Right lobe of liver (tissue), 6 donors: ENCODE results near the gene ACSBG1. TPM values are rescaled to one million over a fixed set of nuclear protein-coding genes. Genes with fewer than 3 reads are reported as not detected.

Source experiments
- ATAC-seq, 4 donors: fragments of 200-7000 bp; cut with Tn5 transposase; one replicate each; pipeline ENCODE4 v1.9.1; 2020; ENCODE audit warnings: mild to moderate bottlenecking in 4 of 4, moderate library complexity in 4 of 4
- DNase-seq, 3 donors: peaks; one replicate each; pipeline ENCODE4 v3.0.0-alpha.2; 2020
- H3K27ac ChIP-seq, 3 donors: fragments of 200-600 bp; one replicate each; pipeline ENCODE4 v1.8.0; 2022
- H3K27me3 ChIP-seq, 2 donors: fragments of 200-600 bp; one replicate each; pipeline ENCODE4 v1.8.0; 2022
- H3K36me3 ChIP-seq, 4 donors: fragments of 200-600 bp; sonication (generic) in 1 of 4; one replicate each; pipeline versions ENCODE4 v1.5.1 to v1.8.0; 2017 to 2022; ENCODE audit warnings: control low read depth in 1 of 4
- H3K4me1 ChIP-seq, 4 donors: fragments of 200-600 bp; sonication (generic) in 1 of 4; one replicate each; pipeline versions ENCODE4 v1.5.1 to v1.8.0; 2017 to 2022; ENCODE audit warnings: control low read depth in 1 of 4
- H3K4me3 ChIP-seq, 3 donors: fragments of 200-600 bp; one replicate each; pipeline ENCODE4 v1.8.0; 2022
- H3K9me3 ChIP-seq, 4 donors: fragments of 200-600 bp; sonication (generic) in 1 of 4; one replicate each; pipeline versions ENCODE4 v1.5.1 to v1.8.0; 2017 to 2022; ENCODE audit warnings: control low read depth in 1 of 4
- CTCF ChIP-seq, 4 donors: fragments of 200-600 bp in 3 of 4; fragments of 450-650 bp in 1 of 4; IDR thresholded peaks; one replicate each; pipeline versions ENCODE4 v1.5.1 to v1.8.0; 2016 to 2022; ENCODE audit warnings: antibody characterized with exemption in 4 of 4, mild to moderate bottlenecking in 2 of 4
- POLR2A ChIP-seq: fragments of 450-650 bp; IDR thresholded peaks from one replicate; pipeline ENCODE4 v1.6.1; 2017; ENCODE audit warnings: antibody characterized with exemption, mild to moderate bottlenecking
- WGBS: methylation state at CpG from one replicate; pipeline ENCODE4 v1.1.6; 2018; ENCODE audit warnings: low coverage, low lambda C conversion rate; ENCODE audit not compliant: insufficient coverage; ENCODE audit errors: missing lambda C conversion rate; 5-methylcytosine and 5-hydroxymethylcytosine counted together
- intact Hi-C, 2 donors: fragments of 100-400 bp; cut with DNase I; formaldehyde crosslinking; loops; one replicate each; pipeline versions ENCODE4 v1.11.2 to v1.14.1; 2022
- total RNA-seq, 6 experiments: library from RNA; depleted of rRNA in 2 of 6; stranded (reverse); fragments of >200 nt in 2 of 6; fragmentation: NEBNext Ultra II Directional in 3 of 6; extraction: Animal tissue kit (Norgen Biotek cat#: 25700) in 3 of 6; gene quantifications; one replicate each; pipeline versions ENCODE4 v1.1.0 to v1.2.4, GENCODE V29; 2016 to 2023
- donor health status: DM: no; HTN: yes; CAD: no.
- donor health status: DM: no; HTN: no; CAD: no.
- donor health status: DM: no; HTN: no; CAD: no.
- donor health status: DM: no; HTN: yes; CAD: no.
- donor health status: DM: no; HTN: yes; CAD: no.

ACSBG1 gene
- total RNA-seq, 6 experiments from 2014 or later, result not detected

GRCh38 chr15:78257681-78258080 lies 23.3 kb upstream of the ACSBG1 start:
- no peaks in the 10 kb centered on the region for H3K27me3 ChIP-seq
- ATAC-seq (no peak), DNase-seq (no peak)
- H3K4me3 ChIP-seq, result no peak overlapping the region
- H3K27ac ChIP-seq, result no peak overlapping the region
- whole genome bisulfite sequencing, result 82% methylated on average over 3 of the region's 3 CpGs
- H3K36me3 ChIP-seq, result no peaks in the 10 kb centered on the region
- no peaks in the 10 kb centered on the region for H3K4me1 ChIP-seq
- TF ChIP-seq CTCF (IDR thresholded peaks at IDR 0.05), result no peak
- TF ChIP-seq POLR2A, result no peak
- intact Hi-C loops, result no loop called here
- no peaks in the 10 kb centered on the region for H3K9me3 ChIP-seq

GRCh38 chr15:78256044-78256437 lies 21.7 kb upstream of the ACSBG1 start:
- H3K4me3 ChIP-seq, result no peak overlapping the region
- WGBS, result 58% methylated on average over 2 of the region's 3 CpGs
- no peak for TF ChIP-seq POLR2A
- TF ChIP-seq CTCF (IDR thresholded peaks at IDR 0.05), result no peak
- H3K4me1 ChIP-seq, result no peaks in the 10 kb centered on the region
- no peak overlapping the region for H3K27ac ChIP-seq
- H3K9me3 ChIP-seq, result no peaks in the 10 kb centered on the region
- H3K27me3 ChIP-seq, result no peaks in the 10 kb centered on the region
- ATAC-seq (no peak), DNase-seq (no peak)
- intact Hi-C loops, result no loop called here
- no peaks in the 10 kb centered on the region for H3K36me3 ChIP-seq

- H3K9me3 ChIP-seq, result no peaks in the 10 kb centered on the region
- TF ChIP-seq CTCF (IDR thresholded peaks at IDR 0.05) (no peak), POLR2A (no peak)
- H3K27ac ChIP-seq, result no peak overlapping the region
- DNase-seq (no peak), ATAC-seq (no peak)
- no peaks in the 10 kb centered on the region for H3K36me3 ChIP-seq
- no CpG with 5 or more reads among the region's 1 CpG for WGBS
- no peak overlapping the region for H3K4me3 ChIP-seq
- H3K4me1 ChIP-seq, result no peaks in the 10 kb centered on the region
- no peaks in the 10 kb centered on the region for H3K27me3 ChIP-seq
- intact Hi-C loops, result no loop called here
Observed at GRCh38 chr15:78255421-78256043, 21.2 kb upstream of the ACSBG1 start.

GRCh38 chr15:78251136-78251535 lies 16.8 kb upstream of the ACSBG1 start:
- Histone ChIP-seq H3K36me3 (no peaks in the 10 kb centered on the region), H3K27ac (no peak overlapping the region), H3K27me3 (no peaks in the 10 kb centered on the region), H3K4me1 (no peaks in the 10 kb centered on the region), H3K4me3 (no peak overlapping the region), H3K9me3 (no peaks in the 10 kb centered on the region)
- ATAC-seq (no peak), DNase-seq (no peak)
- intact Hi-C loops, result no loop called here
- 89% methylated on average over 3 of the region's 9 CpGs for WGBS
- TF ChIP-seq POLR2A (no peak), CTCF (IDR thresholded peaks at IDR 0.05) (no peak)

- no peak for ATAC-seq
- TF ChIP-seq POLR2A (no peak), CTCF (IDR thresholded peaks at IDR 0.05) (no peak)
- Histone ChIP-seq H3K4me3 (no peak overlapping the region), H3K27me3 (no peaks in the 10 kb centered on the region), H3K36me3 (no peaks in the 10 kb centered on the region), H3K4me1 (no peaks in the 10 kb centered on the region), H3K9me3 (no peaks in the 10 kb centered on the region), H3K27ac (no peak overlapping the region)
- no peak for DNase-seq
- 88% methylated on average over 3 of the region's 5 CpGs for WGBS
- intact Hi-C loops, result no loop called here
Observed at GRCh38 chr15:78249131-78249530, 14.8 kb upstream of the ACSBG1 start.
